UCSD-AML1 (cell line): ENCODE results near the gene PIGL.
A peak's percentile ranks its signal among the peaks of the same experiment; 100 is the strongest.
"Not testable (repeated sequence)": the region's sequence is repeated elsewhere in the genome, so short reads cannot be mapped to it uniquely, and the experiment has no call there.

ENCODE experiments used
- DNase-seq: peaks from one replicate; lab custom pipeline; 2025; ENCODE audit not compliant: unreplicated experiment; lab: John Stamatoyannopoulos, UW

PIGL gene

DNA sequence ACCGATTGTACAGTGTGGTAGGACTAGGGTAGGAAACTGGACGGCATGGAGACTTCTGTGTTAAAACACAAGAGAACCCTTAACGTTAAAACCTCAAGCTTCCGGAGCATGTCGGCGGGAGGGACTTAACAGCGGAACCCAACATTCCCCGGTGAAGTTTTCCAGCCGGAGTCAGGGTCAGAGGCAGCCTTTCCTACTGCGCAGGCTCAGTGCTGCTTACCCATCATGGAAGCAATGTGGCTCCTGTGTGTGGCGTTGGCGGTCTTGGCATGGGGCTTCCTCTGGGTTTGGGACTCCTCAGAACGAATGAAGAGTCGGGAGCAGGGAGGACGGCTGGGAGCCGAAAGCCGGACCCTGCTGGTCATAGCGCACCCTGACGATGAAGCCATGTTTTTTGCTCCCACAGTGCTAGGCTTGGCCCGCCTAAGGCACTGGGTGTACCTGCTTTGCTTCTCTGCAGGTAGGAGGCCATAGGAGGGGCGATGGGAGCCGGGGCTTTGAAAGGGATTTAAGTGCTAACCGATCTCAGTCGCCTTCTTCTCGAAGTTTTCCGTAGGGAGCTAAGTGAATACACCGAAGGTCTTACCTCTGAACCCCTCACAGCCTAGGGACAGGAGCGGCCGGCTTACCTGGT, at the start of gene PIGL:
TSS of gene PIGL (plus strand) at position 209 of the 634 bp plus-strand sequence. CDS start at position 226, 17 bp downstream.
- DNase-seq: peak; percentile 92

DNA sequence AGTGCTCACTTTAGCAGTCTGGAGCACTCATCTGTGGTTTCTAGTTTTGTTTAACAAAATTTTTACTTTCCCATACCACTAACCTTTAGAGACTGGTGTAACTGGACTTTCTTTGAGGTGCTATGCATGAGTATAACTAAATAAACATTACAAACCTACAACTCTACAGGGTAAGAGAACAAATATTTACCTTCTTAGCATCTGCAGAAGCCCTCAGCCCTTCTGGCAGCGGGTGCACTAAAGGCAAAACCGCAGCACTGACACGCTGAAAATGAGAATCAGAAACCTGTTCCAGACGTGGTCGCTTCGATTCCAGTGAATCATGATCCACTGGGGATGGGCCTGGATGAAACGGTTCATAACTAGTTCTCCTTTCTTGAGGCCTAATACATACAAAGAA, 45.4 kb upstream of the PIGL start:
- DNase-seq: no peak

DNA sequence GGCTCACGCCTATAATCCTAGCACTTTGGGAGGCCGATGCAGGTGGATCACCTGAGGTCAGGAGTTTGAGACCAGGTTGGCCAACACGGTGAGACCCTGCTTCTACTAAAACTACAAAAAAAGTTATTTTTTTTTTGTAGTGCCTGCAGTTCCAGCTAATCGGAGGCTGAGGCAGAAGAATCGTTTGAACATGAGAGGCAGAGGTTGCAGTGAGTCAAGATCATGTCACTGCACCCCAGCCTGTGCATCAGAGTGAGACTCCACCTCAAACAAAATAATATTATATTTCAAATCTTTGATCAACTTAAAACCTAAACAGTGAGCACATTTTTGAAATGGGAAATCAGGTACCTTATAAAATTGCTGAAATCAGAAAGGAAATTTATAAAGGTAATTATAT, 38.2 kb upstream of the PIGL start:
- no peak for DNase-seq

DNA sequence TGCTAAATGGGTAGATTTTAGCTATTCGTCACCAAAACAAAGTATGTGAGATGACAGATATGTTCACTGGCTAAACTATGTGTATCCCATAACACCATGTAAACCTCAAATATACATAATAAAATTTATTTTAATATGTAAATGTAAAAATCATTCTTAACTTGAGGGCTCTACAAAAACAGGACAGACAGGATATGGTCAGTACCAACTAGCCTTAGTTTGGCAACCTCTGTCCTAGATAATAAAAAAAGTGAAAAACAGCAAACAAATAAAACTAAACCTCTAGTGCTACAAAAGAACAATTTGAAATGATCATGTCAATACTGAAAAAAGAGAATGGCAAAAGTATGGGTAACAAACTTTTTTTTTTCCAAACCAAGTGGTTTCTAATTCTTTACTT, 35.4 kb upstream of the PIGL start:
- no peak for DNase-seq

DNA sequence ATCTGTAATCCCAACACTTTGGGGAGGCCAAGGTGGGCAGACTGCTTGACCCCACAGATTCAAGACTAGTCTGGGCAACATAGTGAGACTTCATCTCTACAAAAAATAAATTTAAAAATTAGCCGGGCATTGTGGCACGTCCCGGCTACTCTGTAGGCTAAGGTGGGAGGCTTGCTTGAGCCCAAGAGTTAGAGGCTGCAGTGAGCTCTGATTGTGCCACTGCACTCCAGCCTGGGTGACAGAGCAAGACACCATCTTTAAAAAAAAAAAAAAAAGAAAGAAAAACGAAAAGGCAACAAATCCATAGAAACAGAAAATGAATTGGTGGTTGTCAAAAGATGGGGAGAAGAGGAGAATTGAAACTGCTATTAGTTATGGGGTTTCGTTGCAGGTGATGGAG, 29.4 kb upstream of the PIGL start:
- no peak for DNase-seq

DNA sequence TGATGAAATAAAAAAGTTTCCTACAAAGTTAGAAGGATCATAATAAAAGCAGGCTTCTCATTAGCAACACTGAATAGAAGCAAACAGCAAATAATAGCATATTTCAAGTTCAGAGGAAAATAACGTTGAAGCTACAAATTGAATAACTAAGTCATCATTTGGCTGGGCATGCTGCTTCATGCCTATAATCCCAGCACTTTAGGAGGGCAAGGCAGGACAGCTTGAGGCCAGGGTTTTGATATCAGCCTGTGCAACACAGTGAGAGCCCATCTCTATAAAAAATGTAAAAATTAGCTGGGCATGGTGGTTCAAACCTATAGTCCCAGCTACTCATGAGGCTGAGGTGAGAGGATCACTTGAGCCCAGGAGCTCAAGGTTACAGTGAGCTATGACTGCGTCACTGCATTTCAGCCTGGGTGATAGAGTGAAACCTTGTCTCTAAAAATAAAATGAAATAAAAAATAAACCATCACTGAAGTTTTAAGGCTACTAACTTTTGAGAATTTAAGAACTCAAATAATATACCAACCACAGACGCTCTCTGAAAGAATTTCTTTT, 27.1 kb upstream of the PIGL start:
- no peak for DNase-seq

DNA sequence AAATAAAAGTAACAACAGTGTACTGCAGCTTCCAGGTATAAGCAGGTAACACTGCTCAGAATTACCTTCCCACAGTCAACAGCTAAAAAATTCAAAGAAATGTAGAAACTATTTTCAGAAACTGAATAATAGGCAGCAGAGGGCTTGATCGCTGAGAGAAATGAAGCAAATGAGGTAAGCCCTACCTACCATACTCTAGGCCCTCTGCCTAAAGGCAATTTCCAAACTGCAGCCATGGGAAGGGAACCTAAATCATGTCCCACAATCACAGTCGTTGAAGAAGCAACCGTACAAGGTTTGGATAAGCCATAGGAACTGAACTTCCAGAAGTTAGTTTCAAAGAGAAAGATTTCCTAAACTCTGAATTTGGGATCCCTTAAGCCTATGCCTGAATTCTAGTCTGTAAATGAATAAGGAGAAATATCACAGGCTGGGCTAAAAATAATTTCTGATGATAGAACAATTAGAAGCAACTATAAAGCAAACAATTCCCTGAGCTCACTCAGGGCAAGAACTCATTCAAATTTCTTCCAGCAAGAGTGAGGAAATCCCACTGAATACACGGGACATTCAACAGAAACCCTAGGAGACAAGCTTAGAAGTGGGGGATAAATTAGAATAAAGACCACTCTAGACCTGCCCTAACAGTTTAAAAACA, 26.2 kb upstream of the PIGL start:
- DNase-seq: no peak

DNA sequence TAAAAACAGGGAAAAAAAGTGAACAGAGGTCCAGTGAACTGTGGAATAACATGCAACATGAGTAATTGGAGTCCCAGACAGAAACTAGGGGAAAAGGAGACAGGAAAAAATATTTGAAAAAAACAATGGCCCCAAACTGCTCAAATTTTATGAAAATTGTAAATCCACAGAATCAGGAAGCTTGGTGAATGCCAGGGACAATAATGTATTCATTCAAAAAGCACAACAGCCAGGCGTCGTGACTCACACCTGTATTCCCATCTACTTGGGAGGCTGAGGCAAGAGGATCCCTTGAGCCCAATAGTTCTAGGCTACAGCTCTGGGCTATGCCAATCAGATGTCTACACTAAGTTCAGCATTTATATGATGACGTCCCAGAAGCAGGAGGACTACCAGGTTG, 25.4 kb upstream of the PIGL start:
- DNase-seq: no peak

DNA sequence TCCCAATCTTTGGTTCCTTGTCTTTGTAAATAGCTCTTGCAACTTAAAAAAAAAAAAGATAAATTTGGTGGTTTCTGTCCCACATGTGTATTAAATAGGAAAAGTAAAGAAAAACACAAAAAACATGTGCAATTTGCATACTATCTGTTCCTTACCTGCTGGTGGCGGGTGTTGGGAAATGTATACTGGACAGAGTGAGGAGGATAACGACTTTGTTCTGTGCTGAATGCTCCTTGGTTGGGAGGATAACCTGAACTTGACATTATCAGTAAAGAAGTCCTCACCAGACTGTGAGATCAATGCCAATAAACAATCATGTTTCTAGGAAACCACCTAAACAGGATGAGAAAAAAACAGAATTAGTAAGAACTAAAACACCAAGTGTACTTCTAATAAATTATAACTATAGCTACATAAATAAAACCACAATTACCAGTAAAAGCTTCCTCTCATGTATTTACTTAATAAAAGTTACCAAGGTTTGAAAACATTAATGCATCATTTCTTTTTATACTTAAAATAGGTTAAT, 22.6 kb upstream of the PIGL start:
- DNase-seq: not testable (repeated sequence)

DNA sequence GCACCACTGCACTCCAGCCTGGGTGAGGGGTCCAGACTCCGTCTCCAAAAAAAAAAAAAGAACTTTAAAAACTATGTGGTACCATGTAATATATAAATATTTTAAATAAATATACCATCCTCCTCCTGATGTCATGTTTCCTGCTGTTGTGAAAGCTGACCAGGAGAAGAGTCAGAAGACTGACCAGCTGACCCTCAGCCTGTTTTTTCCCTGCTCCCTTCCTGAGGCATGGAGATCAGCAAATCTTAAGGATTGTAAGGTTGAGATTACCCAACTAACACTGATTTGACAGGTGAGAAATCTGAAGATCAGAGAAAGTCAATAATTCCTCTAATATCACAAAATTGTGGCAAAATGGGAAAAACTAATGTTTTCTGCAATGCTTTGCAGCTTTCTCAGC, 19.7 kb upstream of the PIGL start:
- DNase-seq: no peak

DNA sequence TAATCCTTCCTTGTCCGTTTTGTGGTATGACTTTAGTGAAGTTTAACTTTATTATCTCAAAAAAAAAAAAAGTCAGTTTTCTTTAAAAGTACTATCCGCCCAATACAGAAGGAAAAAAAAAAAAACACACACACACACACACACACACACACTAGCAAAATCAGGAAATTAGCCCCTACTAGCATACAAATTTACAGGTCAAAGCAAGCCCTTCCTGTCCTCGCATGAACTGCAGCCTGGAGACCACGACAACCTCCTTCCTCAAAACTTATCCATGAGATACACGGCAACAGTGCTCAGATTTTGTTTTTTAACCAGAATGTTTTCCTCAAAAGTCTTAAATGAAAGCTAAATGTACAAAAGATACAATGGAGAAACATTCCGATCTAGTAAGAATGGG, 17.9 kb upstream of the PIGL start:
- DNase-seq: no peak

DNA sequence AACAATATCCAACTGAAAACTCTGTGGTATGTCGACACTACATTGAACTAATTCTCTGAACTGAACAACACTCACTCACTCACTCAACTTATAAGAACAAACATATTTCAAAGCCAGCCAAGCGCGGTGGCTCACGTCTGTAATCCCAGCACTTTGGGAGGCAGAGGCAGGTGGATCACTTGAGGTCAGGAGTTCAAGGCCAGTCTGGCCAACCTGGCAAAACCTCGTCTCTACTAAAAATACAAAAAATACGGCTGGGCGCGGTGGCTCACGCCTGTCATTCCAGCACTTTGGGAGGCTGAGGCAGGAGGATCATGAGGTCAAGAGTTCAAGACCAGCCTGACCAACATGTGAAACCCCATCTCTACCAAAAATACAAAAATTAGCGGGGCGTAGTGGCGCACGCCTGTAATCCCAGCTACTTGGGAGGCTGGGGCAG, 15.3 kb upstream of the PIGL start:
- DNase-seq: not testable (repeated sequence)

DNA sequence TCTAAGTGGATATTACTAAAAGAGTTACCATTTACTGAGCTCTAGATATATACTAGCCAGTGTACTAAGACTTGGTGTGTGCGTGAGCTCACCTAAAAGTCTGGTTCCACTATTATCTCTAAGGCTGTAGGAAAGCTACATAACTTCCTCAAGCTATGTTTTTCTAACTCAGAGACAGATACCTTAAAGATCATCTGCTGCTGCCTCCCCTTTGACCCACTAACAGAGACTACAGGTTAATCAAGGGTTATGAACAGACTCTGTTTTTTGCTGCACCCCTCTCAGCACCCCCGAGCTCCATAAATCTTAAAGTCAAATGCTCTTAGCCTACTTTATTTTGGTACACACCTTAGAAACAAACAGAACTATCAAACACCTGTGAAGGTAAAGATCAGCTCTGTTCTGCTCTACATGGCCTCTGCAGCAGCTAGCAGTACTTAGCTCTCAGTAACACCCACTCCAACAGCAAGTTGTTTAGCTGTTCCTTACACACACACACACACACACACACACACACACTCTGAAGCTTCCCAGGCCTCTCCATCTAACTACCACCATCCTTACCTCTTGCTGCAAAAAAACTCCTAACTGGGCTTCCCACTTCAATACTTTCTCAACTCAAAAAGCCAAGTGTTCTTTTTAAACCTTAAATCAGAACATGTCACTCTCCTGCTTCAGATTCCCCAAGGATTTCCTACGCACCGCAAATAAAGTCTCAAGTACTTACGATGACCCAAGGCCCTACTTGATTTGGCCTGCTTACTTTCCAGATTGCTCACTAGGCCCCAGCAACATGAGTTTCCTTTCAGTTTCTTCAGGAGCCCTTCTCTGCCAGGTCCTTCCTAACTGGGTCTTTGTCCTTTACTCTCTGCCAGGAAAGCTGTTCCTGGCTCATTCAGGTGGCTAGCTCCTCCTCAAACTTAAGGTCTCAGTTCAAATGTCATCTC, 14.2 kb upstream of the PIGL start:
- DNase-seq: not testable (repeated sequence)

DNA sequence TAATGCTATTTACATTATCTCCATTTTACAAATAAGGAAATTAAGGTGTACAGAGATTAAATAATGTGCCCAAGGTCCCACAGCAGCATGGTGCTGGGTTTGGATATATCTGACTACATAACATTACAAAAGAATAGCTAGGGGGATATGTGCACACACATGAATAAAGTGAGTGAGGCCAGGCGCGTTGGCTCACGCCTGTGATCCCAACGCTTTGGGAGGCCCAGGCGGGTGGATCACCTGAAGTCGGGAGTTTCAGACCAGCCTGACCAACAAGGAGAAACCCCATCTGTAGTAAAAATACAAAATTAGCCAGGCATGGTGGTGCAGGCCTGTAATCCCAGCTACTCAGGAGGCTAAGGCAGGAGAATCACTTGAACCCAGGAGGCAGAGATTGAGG, 12.2 kb upstream of the PIGL start:
- DNase-seq: not testable (repeated sequence)

DNA sequence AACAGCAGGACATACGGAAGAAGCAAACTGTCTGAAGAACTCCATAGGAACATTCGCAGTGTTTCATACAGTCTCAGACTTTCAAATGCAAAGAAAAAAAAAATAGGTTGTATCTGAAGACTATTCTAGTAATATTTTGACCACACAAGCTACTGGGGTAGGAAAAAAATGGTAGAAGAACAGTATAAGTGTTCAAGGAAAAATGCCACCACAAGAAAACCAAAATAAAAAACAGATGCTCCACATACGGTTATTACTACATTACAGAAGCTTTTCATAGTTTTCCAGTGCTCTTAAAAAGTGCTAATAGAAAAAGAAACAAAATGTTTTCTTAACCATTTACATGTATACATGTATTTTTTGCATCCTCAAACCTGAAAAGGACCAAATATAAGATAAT, 5.4 kb upstream of the PIGL start:
- DNase-seq: no peak

DNA sequence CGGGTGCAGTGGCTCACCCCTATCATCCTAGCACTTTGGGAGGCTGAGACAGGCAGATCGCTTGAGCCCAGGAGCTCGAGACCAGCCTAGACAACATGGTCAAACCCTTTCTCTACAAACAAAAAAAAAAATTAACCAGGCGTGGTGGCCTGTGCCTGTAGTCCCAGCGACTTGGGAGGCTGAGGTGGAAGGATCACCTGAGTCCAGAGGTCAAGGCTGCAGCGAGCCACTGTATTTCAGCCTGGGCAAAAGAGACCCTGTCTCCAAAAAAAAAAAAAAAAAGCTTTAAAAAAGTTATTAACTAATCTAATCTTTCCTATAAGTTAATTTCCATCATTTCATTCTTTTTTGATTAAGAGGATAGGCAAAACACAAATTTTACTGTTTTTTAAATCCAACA, 4.2 kb upstream of the PIGL start:
- DNase-seq: no peak

DNA sequence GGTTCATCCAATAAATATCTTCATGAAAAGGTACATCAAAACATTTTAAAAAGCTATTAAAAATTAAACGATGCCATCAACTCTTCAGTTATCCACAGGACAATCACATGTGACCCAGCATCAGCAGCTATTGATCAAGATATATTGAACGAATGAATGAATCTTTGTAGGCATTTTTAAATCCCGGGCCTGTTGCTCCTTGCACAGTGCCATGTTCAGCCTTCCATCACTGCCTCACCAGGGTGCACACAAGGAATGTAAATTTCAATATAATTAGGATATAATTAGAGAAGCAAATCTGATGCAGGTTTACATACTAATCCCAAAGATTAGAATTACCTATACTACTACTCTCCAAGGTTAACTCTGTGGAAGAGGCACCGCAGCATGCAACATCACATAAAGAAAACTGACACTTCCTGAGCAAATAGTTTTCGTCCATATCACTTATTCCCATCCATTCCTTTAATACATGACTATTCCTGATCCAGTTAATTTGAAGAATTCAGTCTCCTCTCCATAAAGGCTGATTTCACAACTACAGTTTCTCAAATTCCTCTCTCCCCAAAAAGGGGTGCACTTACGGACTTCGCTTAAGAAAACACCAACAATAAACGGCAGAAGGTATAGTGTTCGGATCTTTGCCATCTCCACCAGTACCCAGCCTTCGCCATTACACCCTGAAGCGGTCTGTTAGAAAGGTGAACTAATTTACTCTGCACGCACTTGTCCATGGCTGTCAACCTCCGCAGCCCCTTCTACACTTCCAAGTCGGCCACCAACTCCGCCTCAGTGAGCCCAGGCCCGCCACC, 2.6 kb upstream of the PIGL start:
- no peak for DNase-seq

DNA sequence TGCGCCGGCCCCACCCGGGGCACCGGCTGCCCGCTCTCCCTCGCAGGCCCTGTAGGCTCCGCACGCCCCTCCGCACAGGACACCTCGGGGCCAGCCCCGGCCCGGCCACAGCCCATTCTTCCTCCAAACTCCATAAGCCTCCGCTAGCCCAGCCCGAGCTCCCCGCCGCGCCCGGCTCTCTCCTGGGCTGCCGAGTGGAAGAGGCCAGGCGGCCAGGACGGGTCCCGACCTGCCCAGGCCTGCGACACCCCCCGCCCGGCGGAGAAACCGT, 2.1 kb upstream of the PIGL start:
- DNase-seq: peak; percentile 66

DNA sequence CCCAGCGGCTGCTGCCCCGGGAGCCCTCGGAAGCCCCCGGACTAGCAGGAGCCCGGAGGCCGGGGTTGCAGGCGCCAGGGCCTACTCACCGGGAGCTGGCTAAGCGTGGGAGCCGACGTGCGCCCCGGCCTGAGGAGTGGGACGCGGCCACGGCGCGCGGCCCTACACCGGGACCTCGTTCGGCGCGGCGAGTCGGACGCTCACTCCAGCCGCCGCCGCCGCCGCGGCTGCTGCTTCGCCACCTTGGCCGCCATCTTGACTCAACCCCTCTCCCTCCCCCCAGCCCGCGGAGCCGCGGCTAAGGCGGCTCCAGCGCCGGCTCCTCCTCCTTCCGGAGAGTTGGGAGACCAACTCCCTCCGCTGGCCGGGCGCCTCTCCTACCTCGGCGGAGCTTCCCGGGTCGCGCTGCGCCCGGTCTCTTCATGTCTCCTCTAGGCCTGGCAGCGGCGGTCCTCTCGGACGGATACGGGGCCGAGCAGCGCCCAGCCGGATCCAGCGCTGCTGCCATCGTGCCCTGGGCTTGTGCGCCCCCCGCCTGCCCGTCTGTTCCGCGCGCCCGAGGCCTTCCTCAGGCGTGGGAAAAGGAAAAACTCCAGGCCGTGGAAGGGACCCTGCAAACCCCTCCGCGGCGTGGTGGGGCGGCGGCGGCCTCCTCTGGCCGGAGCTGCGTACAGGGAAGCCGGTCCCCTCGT, 1.6 kb upstream of the PIGL start, which contains the start of gene NCOR1:
TSS of gene NCOR1 (minus strand) at position 262 of the 692 bp plus-strand sequence. CDS start 20,965 bp downstream, outside the sequence.
- DNase-seq: peak; percentile 93

DNA sequence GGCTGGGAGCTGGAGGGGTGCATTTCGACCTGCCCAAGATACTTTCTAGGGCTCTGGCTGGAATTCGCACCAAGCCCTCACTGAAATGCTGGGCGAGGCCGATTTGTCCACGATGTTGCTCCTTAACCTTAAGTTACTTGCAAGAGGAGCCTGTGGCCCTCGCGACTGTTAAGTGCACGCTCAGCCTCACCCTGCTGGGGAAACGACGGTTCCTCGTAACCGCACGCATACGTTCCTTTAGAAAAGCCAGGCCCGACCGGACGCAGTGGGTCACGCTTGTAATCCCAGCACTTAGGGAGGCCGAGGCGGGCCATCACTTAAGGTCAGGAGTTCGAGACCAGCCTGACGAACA, 1.1 kb upstream of the PIGL start:
- DNase-seq: no peak
